GM21576 (cell line): ENCODE measurements around the gene KDM1A.
"Not testable (repeated sequence)": the region's sequence is repeated elsewhere in the genome, so short reads cannot be mapped to it uniquely, and the experiment has no call there.

Source experiments
- ATAC-seq: cut with Tn5 transposase; IDR thresholded peaks from one replicate; pipeline ENCODE4 v1.9.1; 2021; ENCODE audit warnings: mild to moderate bottlenecking, moderate library complexity; ENCODE audit not compliant: unreplicated experiment

KDM1A gene

GRCh38 chr1:23019094-23019862 lies at the start of gene KDM1A:
TSS of gene KDM1A (plus strand) at chr1:23019468. CDS start at chr1:23019597, 129 bp downstream.
- ATAC-seq, result peak; percentile 89

- no peak for ATAC-seq
Observed at GRCh38 chr1:22970096-22970495, 49.2 kb upstream of the KDM1A start.

- no peak for ATAC-seq
Observed at GRCh38 chr1:22971161-22971560, 48.1 kb upstream of the KDM1A start.

GRCh38 chr1:22971611-22972405 lies 47.5 kb upstream of the KDM1A start:
- no peak for ATAC-seq

GRCh38 chr1:22972760-22973159 lies 46.5 kb upstream of the KDM1A start, which contains the start of gene LACTBL1:
TSS of gene LACTBL1 (minus strand) at chr1:22972866. CDS start at chr1:22972316, 550 bp downstream.
- no peak for ATAC-seq

GRCh38 chr1:22975694-22976093 lies 43.6 kb upstream of the KDM1A start:
- no peak for ATAC-seq

GRCh38 chr1:22976127-22976460 lies 43.2 kb upstream of the KDM1A start:
- no peak for ATAC-seq

GRCh38 chr1:22976461-22977243 lies 42.6 kb upstream of the KDM1A start:
- peak; percentile 59 for ATAC-seq

GRCh38 chr1:22978299-22978698 lies 41.0 kb upstream of the KDM1A start:
- no peak for ATAC-seq

- not testable (repeated sequence) for ATAC-seq
Observed at GRCh38 chr1:22980471-22980790, 38.8 kb upstream of the KDM1A start.

- no peak for ATAC-seq
Observed at GRCh38 chr1:22983944-22984343, 35.3 kb upstream of the KDM1A start.

- not testable (repeated sequence) for ATAC-seq
Observed at GRCh38 chr1:22992384-22992783, 26.9 kb upstream of the KDM1A start.

GRCh38 chr1:22993220-22993795 lies 26.0 kb upstream of the KDM1A start:
- not testable (repeated sequence) for ATAC-seq

GRCh38 chr1:22995774-22996173 lies 23.5 kb upstream of the KDM1A start:
- ATAC-seq, result no peak

- not testable (repeated sequence) for ATAC-seq
Observed at GRCh38 chr1:22997528-22997927, 21.7 kb upstream of the KDM1A start.

- not testable (repeated sequence) for ATAC-seq
Observed at GRCh38 chr1:23000133-23000532, 19.1 kb upstream of the KDM1A start.

- ATAC-seq, result not testable (repeated sequence)
Observed at GRCh38 chr1:23002218-23002617, 17.1 kb upstream of the KDM1A start.

- no peak for ATAC-seq
Observed at GRCh38 chr1:23004112-23004511, 15.2 kb upstream of the KDM1A start.

- not testable (repeated sequence) for ATAC-seq
Observed at GRCh38 chr1:23004769-23005168, 14.5 kb upstream of the KDM1A start.

GRCh38 chr1:23007106-23007505 lies 12.2 kb upstream of the KDM1A start:
- no peak for ATAC-seq

- ATAC-seq, result no peak
Observed at GRCh38 chr1:23008901-23009300, 10.4 kb upstream of the KDM1A start.
